Measurements from ENCODE around the gene CMTM3. TPM values are rescaled to one million over a fixed set of nuclear protein-coding genes. Genes with fewer than 3 reads are reported as not detected.

CMTM3 gene
- total RNA-seq, 2 experiments from 2014 or later: 46.3 to 49.3 TPM

DNA sequence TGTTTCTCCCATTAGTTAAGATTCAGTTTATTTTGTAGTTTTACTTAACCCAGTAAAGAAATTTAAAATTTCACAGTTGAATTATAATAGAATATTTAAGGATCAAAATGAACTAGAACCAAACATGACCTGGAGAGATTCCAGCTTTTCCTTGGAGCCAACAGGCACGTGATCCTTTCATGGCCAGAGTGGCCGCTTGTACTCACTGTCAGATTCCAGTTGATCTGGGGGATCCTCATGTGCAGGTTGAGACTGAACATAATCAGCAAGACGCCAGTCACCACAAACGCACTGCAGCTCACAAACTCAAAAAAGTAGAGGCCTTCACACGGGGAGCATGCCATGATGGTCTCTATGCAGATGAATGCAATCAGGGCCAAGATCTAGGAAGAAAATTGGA is 31.7 kb downstream of the CMTM3 start:
- Mint-ChIP-seq H3K4me1 (ENCODE audit: low read depth) (no peaks in the 10 kb centered on the region), H3K4me3 (no peak overlapping the region), H3K27ac (no peak overlapping the region), H3K9me3 (no peaks in the 10 kb centered on the region), H3K27me3 (no peaks in the 10 kb centered on the region), H3K36me3 (ENCODE audit: low read depth) (no peaks in the 10 kb centered on the region)
- TF ChIP-seq, protein P1, sequence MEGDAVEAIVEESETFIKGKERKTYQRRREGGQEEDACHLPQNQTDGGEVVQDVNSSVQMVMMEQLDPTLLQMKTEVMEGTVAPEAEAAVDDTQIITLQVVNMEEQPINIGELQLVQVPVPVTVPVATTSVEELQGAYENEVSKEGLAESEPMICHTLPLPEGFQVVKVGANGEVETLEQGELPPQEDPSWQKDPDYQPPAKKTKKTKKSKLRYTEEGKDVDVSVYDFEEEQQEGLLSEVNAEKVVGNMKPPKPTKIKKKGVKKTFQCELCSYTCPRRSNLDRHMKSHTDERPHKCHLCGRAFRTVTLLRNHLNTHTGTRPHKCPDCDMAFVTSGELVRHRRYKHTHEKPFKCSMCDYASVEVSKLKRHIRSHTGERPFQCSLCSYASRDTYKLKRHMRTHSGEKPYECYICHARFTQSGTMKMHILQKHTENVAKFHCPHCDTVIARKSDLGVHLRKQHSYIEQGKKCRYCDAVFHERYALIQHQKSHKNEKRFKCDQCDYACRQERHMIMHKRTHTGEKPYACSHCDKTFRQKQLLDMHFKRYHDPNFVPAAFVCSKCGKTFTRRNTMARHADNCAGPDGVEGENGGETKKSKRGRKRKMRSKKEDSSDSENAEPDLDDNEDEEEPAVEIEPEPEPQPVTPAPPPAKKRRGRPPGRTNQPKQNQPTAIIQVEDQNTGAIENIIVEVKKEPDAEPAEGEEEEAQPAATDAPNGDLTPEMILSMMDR (IDR thresholded peaks at IDR 0.05): no peak
- intact Hi-C loops (cut with DNase I, micrococcal nuclease): no loop called here
- Histone ChIP-seq H3K9me3 (ENCODE audit: control insufficient read depth in 1 of 2, insufficient read depth in 1 of 2, low read length in 2 of 2) (no peaks in the 10 kb centered on the region), H3K4me3 (ENCODE audit: low read length) (no peak overlapping the region), H3K27me3 (ENCODE audit: control insufficient read depth in 1 of 2, insufficient read depth in 2 of 2, low read length in 2 of 2) (peaks cover 0 to 2% of the 10 kb centered on the region in 2 experiments), H3K4me1 (ENCODE audit: insufficient read depth, low read length) (no peaks in the 10 kb centered on the region), H3K36me3 (ENCODE audit: insufficient read depth, low read length) (no peaks in the 10 kb centered on the region), H3K27ac (ENCODE audit: low read depth in 1 of 2, low read length in 2 of 2) (no peak overlapping the region)
- DNase-seq (no peak), ATAC-seq (ENCODE audit: poor library complexity) (no peak)
- ChIA-PET POLR2A (no interaction called here), CTCF (interaction anchor here (3.6 kb wide), 1 partner anchor 15 kb away, joined by 17 read pairs; no protein-coding TSS in a partner anchor)

GRCh38 chr16:66637806-66638205 is 33.3 kb downstream of the CMTM3 start:
- Histone ChIP-seq H3K9me3 (ENCODE audit: control insufficient read depth in 1 of 2, insufficient read depth in 1 of 2, low read length in 2 of 2) (no peaks in the 10 kb centered on the region), H3K4me1 (ENCODE audit: insufficient read depth, low read length) (no peaks in the 10 kb centered on the region), H3K36me3 (ENCODE audit: insufficient read depth, low read length) (no peaks in the 10 kb centered on the region), H3K27me3 (ENCODE audit: control insufficient read depth in 1 of 2, insufficient read depth in 2 of 2, low read length in 2 of 2) (peaks cover 0 to 2% of the 10 kb centered on the region in 2 experiments), H3K27ac (ENCODE audit: low read depth in 1 of 2, low read length in 2 of 2) (no peak overlapping the region), H3K4me3 (ENCODE audit: low read length) (no peak overlapping the region)
- POLR2A ChIA-PET: no interaction called here
- Mint-ChIP-seq H3K27me3 (no peaks in the 10 kb centered on the region), H3K4me3 (no peak overlapping the region), H3K4me1 (ENCODE audit: low read depth) (no peaks in the 10 kb centered on the region), H3K36me3 (ENCODE audit: low read depth) (no peaks in the 10 kb centered on the region), H3K9me3 (no peaks in the 10 kb centered on the region), H3K27ac (no peak overlapping the region)
- CTCF ChIA-PET: interaction anchor here (3.6 kb wide), 1 partner anchor 13 kb away, joined by 17 read pairs; no protein-coding TSS in a partner anchor
- intact Hi-C loops (cut with DNase I, micrococcal nuclease): no loop called here
- no peak for ATAC-seq (ENCODE audit: poor library complexity)
- TF ChIP-seq, protein P1 (IDR thresholded peaks at IDR 0.05): no peak
- DNase-seq: no peak

DNA sequence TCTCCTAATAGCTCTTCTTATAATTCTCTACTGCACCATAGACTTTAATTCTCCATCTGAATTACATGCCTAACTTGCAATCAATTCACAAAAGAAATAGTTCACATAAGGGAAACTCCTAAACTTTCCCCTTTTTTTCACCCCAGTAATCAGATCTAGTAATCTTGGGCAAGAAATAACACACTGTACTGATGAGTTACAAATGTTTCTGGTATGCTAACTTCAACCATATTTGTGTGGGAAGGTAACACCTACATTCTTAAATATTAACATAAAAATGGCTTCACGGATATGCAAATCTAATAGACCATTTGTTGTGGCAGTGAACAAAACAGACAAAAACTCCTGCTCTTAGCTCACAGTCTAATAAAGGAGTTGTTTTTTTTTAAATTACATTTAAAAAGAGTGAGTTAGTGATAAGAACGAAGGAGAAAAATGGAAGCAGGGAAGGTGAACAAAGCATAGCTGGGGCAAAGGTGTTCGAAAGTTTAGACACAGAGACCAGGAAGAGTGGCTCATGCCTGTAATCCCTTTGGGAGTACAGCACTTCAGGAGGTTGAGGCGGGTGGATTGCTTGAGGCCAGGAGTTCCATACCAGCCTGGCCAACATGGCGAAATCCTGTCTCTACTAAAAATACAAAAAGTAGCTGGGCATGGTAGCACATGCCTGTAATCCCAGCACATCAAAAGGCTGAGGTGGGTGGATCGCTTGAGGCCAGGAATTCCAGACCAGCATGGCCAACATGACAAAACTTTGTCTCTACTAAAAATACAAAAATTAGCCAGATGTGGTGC is 34.8 kb downstream of the CMTM3 start:
- Mint-ChIP-seq H3K4me1 (ENCODE audit: low read depth) (no peaks in the 10 kb centered on the region), H3K36me3 (ENCODE audit: low read depth) (no peaks in the 10 kb centered on the region), H3K27me3 (no peaks in the 10 kb centered on the region), H3K9me3 (no peaks in the 10 kb centered on the region), H3K4me3 (no peak overlapping the region), H3K27ac (no peak overlapping the region)
- H3K27me3 ChIP-seq (ENCODE audit: control insufficient read depth in 1 of 2, insufficient read depth in 2 of 2, low read length in 2 of 2): peaks cover 0 to 2% of the 10 kb centered on the region in 2 experiments
- ChIA-PET CTCF (interaction anchor here (2.7 kb wide), 1 partner anchor 12 kb away, joined by 14 read pairs; no protein-coding TSS in a partner anchor), POLR2A (no interaction called here)
- intact Hi-C loops (cut with DNase I, micrococcal nuclease): no loop called here
- no peak overlapping the region for H3K27ac ChIP-seq (ENCODE audit: low read depth in 1 of 2, low read length in 2 of 2)
- no peaks in the 10 kb centered on the region for H3K36me3 ChIP-seq (ENCODE audit: insufficient read depth, low read length)
- ATAC-seq (ENCODE audit: poor library complexity): no peak
- H3K4me3 ChIP-seq (ENCODE audit: low read length): no peak overlapping the region
- H3K4me1 ChIP-seq (ENCODE audit: insufficient read depth, low read length): no peaks in the 10 kb centered on the region
- DNase-seq: no peak
- no peaks in the 10 kb centered on the region for H3K9me3 ChIP-seq (ENCODE audit: control insufficient read depth in 1 of 2, insufficient read depth in 1 of 2, low read length in 2 of 2)
- TF ChIP-seq, protein P1 (IDR thresholded peaks at IDR 0.05): no peak
